ENCODE measurements around the gene WDR74.

DNA sequence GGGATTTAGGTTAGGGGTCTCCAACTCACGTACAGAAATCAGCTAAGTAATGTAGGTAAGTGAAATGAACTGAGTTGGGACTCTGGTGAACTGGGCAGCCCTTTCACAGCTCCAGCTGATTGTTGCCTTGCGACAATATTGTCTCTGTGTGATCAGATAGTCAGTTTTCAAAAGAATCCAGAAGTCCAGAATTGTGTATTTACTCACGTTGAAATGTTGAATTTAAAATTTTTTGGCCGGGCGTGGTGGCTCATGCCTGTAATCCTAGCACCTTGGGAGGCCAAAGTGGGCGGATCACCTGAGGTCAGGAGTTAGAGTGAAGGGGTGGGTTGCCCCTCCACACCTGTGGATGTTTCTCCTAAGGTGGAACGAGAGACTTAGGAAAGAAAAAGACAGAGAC is 18.8 kb upstream of the WDR74 start:
- TF ChIP-seq, protein P1, sequence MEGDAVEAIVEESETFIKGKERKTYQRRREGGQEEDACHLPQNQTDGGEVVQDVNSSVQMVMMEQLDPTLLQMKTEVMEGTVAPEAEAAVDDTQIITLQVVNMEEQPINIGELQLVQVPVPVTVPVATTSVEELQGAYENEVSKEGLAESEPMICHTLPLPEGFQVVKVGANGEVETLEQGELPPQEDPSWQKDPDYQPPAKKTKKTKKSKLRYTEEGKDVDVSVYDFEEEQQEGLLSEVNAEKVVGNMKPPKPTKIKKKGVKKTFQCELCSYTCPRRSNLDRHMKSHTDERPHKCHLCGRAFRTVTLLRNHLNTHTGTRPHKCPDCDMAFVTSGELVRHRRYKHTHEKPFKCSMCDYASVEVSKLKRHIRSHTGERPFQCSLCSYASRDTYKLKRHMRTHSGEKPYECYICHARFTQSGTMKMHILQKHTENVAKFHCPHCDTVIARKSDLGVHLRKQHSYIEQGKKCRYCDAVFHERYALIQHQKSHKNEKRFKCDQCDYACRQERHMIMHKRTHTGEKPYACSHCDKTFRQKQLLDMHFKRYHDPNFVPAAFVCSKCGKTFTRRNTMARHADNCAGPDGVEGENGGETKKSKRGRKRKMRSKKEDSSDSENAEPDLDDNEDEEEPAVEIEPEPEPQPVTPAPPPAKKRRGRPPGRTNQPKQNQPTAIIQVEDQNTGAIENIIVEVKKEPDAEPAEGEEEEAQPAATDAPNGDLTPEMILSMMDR (IDR thresholded peaks at IDR 0.05): no peak
- no peak for TF ChIP-seq POLR2A (IDR thresholded peaks at IDR 0.05)
